Measurements from ENCODE around the gene ANKS3. TPM values are rescaled to one million over a fixed set of nuclear protein-coding genes. Genes with fewer than 3 reads are reported as not detected.

The ANKS3 gene
- total and polyA plus RNA-seq, 2 donors (not counting 3 experiments of a cell fraction or from before 2014, with no cell fraction given), result 13.9 to 24.0 TPM

- H3K9me3 ChIP-seq (replicated peaks; ENCODE audit: control insufficient read depth, insufficient read depth, low read length), result no peaks in the 10 kb centered on the region
- no peak overlapping the region for H3K27ac ChIP-seq (ENCODE audit: insufficient read depth, low read depth, low read length)
- DNase-seq (ENCODE audit: low read depth, low spot score) (no peak), FAIRE-seq (no peak)
- H3K9me1 ChIP-seq (replicated peaks; ENCODE audit: control insufficient read depth, extremely low read depth, insufficient read depth, low read length), result no peaks in the 10 kb centered on the region
- no peak overlapping the region for H3K4me3 ChIP-seq (replicated peaks in 1 of 3; ENCODE audit: insufficient read depth in 1 of 3, low read depth in 1 of 3, low read length in 3 of 3)
- H3K36me3 ChIP-seq (ENCODE audit: control insufficient read depth in 2 of 2, extremely low read depth in 1 of 2, insufficient read depth in 2 of 2, low read length in 2 of 2), result no peaks in the 10 kb centered on the region
- no peaks in the 10 kb centered on the region for H3K27me3 ChIP-seq (ENCODE audit: control insufficient read depth in 2 of 2, insufficient read depth in 2 of 2, low read length in 2 of 2)
- H4K20me1 ChIP-seq (replicated peaks; ENCODE audit: control insufficient read depth, extremely low read depth, insufficient read depth, low read length), result no peaks in the 10 kb centered on the region
- dilution Hi-C loops (cut with MboI; ENCODE audit: extremely low pct_ligation_motif_present, low sequenced_read_pairs) (no loop called here), intact Hi-C loops (cut with micrococcal nuclease) (no loop called here)
- no TSS peak for BruUV-seq (replicated peaks)
- ChIA-PET POLR2A (no interaction called here), CTCF (no interaction called here)
- H3K9ac ChIP-seq (replicated peaks; ENCODE audit: extremely low read depth, insufficient read depth, low read length), result no peak overlapping the region
- TF ChIP-seq CTCF (IDR thresholded peaks at IDR 0.05; ENCODE audit: extremely low read depth in 1 of 2, insufficient read depth in 1 of 2, low read depth in 1 of 2, low read length in 2 of 2) (no peak), POLR2AphosphoS5 (IDR thresholded peaks at IDR 0.05; ENCODE audit: insufficient read depth, low read depth, low read length) (no peak), JUN (IDR thresholded peaks at IDR 0.05; ENCODE audit: borderline replicate concordance, insufficient read depth, insufficient read length, low read depth) (no peak), MYC (IDR thresholded peaks at IDR 0.05; ENCODE audit: low read depth, low read length) (no peak), FOS (IDR thresholded peaks at IDR 0.05; ENCODE audit: borderline replicate concordance, insufficient read depth, low read length) (no peak), POLR2A (IDR thresholded peaks at IDR 0.05; ENCODE audit: low read depth, low read length) (no peak), GATA2 (IDR thresholded peaks at IDR 0.05; ENCODE audit: insufficient read depth, insufficient read length, low read depth, low read length) (no peak), EZH2 (IDR thresholded peaks at IDR 0.05; ENCODE audit: borderline replicate concordance, low read depth, low read length, severe bottlenecking) (no peak), MAX (IDR thresholded peaks at IDR 0.05; ENCODE audit: insufficient read depth, insufficient read length) (no peak)
- no peak overlapping the region for H2AFZ ChIP-seq (ENCODE audit: low read depth, low read length)
- no peaks in the 10 kb centered on the region for H3K79me2 ChIP-seq (ENCODE audit: control insufficient read depth, insufficient read depth, low read length)
- H3K4me2 ChIP-seq (ENCODE audit: insufficient read depth, low read length), result no peak overlapping the region
- no peaks in the 10 kb centered on the region for H3K4me1 ChIP-seq (ENCODE audit: control insufficient read depth, extremely low read depth, insufficient read depth, low read length)
These were observed 43.4 kb upstream of the ANKS3 start for GRCh38 chr16:4777339-4778049.
